HG03097 (cell line): ENCODE results near the gene FES.
"Not testable (repeated sequence)": the region's sequence is repeated elsewhere in the genome, so short reads cannot be mapped to it uniquely, and the experiment has no call there.

Experiments used
- ATAC-seq: cut with Tn5 transposase; IDR thresholded peaks from one replicate; pipeline ENCODE4 v1.9.1; 2021; ENCODE audit not compliant: unreplicated experiment, low FRiP score

Gene FES

GRCh38 chr15:90907051-90907660, 22.9 kb downstream of the FES start:
- no peak for ATAC-seq

GRCh38 chr15:90907838-90908507, 23.7 kb downstream of the FES start:
- ATAC-seq, result no peak

DNA sequence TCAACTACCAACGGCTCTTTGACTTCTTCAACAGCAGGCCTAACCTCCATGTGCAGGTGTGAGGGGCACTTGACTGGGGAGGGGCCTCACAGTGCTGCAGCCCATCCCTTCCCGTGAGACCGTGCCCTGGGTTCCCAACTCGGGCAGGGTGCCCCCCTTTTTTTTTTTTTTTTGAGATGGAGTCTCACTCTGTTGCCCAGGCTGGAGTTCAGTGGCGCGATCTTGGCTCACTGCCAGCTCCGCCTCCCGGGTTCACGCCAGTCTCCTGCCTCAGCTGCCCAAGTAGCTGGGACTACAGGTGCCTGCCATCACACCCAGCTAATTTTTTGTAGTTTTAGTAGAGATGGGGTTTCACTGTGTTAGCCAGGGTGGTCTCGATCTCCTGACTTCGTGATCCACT, 25.1 kb downstream of the FES start:
- ATAC-seq, result not testable (repeated sequence)

DNA sequence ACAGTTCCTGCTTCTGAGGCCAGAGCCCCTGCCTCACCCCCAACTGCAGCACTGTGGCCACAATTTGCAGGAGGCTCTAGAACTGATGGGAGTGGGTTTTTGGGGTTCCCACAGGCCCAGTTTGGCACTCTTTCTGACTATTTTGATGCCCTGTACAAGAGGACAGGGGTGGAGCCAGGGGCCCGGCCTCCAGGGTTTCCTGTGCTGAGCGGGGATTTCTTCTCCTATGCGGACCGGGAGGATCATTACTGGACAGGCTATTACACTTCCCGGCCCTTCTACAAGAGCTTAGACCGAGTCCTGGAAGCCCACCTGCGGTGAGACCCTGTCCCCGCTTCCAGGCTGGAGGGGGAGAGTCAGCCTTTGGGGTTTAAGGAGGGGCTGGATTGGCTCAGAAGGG, 25.7 kb downstream of the FES start:
- no peak for ATAC-seq

GRCh38 chr15:90910441-90911301, 26.4 kb downstream of the FES start:
- no peak for ATAC-seq

DNA sequence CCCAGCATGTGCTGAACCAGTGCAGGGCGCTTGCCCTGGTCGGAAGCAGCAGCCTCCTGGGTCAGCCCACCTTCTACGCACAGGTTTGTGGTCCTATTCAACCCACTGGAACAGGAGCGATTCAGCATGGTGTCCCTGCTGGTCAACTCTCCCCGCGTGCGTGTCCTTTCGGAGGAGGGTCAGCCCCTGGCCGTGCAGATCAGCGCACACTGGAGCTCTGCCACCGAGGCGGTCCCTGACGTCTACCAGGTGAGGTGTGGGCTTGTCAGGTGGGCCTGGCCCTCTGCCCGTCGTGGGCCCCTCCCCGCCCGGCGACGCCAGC, 27.0 kb downstream of the FES start:
- ATAC-seq, result no peak

GRCh38 chr15:90911906-90912769, 27.8 kb downstream of the FES start:
- ATAC-seq, result no peak

DNA sequence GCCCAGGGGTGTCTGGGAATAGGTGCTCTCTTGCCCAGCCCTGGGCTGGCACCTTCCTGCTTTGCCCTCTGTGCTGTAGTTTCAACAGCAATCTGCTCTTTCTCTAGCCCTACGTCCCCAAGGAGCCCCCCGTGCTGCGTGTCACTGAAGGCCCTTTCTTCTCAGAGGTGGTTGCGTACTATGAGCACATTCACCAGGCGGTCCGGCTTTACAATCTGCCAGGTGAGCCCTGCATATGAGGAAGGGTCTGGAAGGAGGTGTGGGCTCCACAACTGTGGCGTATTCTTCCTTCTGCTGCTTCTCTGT, 28.4 kb downstream of the FES start:
- ATAC-seq, result no peak

GRCh38 chr15:90913398-90913944, 29.2 kb downstream of the FES start:
- ATAC-seq, result no peak

DNA sequence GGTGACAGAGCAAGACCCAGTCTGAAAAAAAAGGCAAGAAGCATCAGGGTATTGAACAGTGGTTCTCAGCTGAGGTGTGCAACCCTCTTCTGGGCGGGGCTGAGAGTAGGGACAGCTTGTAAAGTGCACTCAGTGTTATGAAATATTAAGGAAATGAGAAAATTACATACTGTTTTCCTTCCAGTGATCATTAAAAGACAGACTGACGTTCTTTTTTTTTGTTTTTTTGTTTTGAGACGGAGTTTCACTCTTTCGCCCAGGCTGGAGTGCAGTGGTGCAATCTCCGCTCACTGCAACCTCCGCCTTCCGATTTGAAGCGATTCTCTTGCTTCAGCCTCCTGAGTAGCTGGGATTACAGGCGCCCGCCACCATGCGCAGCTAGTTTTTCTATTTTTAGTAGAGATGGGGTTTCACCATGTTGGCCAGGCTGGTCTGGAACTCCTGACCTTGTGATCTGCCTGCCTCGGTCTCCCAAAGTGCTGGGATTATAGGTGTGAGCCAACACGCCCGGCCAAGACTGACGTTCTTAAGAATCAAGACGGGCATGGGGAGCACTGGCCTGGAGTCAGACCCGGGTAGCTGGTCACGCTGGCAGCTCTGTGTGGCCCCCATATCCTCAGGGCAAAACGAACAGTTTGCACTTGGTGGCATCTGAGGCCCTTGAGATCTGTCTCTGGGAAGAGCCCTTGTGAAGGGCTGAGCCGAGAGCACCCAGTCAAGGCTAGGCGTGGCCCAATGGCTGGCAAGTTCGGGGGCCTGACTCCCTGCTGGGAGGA, 30.2 kb downstream of the FES start:
- ATAC-seq, result no peak

GRCh38 chr15:90915216-90915807, 31.0 kb downstream of the FES start:
- ATAC-seq, result no peak

DNA sequence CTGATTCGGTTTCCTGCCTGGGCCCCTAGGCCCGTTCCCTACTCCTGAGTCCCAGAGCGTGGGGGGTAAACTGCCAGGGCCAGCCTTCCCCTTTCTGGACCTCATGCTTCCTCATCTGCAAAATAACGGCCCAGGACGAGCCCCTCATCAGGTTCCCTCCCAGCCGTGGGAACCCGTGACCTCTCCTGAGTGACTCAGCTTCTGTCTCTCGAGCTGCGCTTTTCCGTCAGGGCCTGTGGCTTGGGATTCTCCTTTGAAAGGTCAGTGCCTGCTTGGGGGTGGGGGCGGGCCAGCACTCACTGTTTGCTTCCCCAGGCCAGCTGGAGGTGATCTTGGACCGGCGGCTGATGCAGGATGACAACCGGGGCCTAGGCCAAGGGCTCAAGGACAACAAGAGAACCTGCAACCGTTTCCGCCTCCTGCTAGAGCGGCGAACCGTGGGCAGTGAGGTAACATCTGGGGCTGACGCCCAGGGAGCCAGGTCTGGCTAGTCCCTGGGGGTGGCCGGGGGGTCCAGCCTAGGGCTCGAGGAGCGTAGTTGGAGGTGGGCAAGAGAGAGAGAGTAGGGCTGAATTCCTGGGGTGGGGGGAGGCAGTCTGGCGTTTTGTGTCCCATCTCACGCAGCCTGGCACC, 31.6 kb downstream of the FES start:
- ATAC-seq, result no peak

DNA sequence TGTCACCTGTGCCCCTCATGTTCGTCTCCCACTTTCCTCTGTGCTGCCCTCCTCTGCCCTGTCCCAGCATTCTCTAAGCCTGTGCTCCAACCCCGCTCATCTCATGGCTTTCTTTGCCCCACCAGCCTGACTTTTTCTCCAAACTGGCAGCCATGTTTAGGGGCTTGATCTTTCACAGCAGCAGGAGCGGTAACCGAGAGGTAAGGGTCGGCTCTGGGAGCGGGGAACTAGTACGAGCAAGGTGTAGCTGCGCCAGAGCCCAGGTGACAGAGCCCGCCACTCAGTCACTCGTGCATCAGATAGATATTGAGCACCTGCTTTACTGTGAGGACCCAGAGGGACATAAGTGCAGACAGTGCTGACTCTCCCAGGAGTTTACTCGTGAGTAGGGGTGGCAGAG, 32.2 kb downstream of the FES start:
- no peak for ATAC-seq

- no peak for ATAC-seq
Observed at GRCh38 chr15:90917569-90917968, 33.3 kb downstream of the FES start.

DNA sequence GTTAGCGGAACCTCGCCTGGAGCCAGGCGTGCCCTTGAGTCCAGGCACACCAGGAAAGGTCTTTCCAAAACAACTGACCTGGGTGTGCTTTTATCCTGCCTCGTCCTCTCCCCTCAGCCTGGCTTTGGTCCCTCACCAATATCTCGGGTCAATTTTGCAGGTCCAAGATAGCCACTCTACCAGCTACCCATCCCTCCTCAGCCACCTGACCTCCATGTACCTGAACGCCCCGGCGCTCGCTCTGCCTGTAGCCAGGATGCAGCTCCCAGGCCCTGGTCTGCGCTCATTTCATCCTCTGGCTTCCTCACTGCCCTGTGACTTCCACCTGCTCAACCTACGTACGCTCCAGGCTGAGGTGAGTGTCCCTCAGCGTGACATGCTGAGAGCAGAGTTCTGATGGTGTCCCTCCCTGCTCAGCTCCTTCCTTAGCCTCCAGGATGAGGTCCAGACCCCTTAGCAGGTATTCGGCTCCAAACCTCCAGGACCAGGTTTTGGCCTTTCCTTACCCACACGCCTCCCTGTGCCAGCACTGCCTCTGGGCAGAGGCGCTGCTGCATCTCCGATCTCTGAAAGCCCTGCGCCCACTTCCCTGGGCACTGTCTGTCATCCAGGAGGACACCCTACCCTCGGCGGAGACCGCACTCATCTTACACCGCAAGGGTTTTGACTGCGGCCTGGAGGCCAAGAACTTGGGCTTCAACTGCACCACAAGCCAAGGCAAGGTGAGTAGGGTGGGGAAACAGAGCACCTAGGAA, 33.9 kb downstream of the FES start:
- no peak for ATAC-seq

GRCh38 chr15:90918835-90919234, 34.5 kb downstream of the FES start:
- no peak for ATAC-seq

GRCh38 chr15:90921887-90922286, 37.6 kb downstream of the FES start:
- ATAC-seq, result no peak

- ATAC-seq, result not testable (repeated sequence)
Observed at GRCh38 chr15:90922712-90923322, 38.5 kb downstream of the FES start.
